GM19035 (cell line): ENCODE data around the gene LUC7L2.
"Not testable (repeated sequence)": the region's sequence is repeated elsewhere in the genome, so short reads cannot be mapped to it uniquely, and the experiment has no call there.

ENCODE experiments used
- ATAC-seq: cut with Tn5 transposase; IDR thresholded peaks from one replicate; pipeline ENCODE4 v1.9.1; 2021; ENCODE audit not compliant: unreplicated experiment

Gene LUC7L2

DNA sequence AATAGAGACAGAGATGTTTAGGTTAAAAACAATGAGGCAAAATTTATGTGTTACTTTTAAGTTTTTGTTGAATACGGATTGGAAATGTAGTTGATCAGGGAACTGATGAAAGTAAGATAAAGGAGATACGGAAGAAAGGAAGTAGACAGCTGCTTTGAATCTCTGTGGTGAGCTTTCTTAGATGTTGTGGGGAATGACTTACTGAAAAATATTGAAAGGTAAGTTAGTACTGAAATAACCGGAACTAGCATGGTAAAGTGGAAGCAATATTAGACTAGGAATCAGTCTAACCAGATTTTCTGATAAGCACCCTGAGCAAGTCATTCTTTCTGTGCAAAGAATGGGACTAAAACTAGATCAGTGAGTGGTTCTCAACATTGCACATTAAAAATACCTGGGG is 34.8 kb downstream of the LUC7L2 start:
- no peak for ATAC-seq

DNA sequence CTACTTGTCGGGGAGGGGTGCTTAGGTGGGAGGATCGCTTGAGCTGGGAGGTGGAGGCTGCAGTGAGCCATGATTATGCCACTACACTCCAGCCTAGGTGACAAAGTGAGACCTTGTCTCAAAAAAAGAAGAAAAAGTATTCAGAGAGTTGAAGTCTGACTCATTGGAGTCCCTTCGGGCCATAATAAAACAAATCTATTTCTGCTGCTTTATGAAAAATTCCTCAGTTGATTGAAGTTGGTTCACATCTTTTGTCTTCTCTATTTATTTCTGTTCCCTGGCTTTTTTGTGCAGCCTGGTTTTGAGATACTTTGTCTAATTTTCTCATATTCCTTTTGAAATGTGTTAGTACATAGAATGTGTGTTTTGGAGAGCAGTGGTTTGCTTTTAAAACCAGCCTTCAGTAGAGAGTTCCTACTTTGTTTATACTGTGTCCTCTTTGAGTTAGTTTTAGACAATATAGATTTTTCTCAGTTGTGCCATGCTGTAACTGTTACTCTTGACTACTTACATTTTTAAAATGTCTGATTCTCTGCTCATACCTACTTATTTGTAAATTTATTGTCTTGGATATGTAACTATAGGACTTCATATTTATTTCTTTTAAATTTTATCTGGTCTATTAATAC is 36.7 kb downstream of the LUC7L2 start:
- ATAC-seq: no peak

DNA sequence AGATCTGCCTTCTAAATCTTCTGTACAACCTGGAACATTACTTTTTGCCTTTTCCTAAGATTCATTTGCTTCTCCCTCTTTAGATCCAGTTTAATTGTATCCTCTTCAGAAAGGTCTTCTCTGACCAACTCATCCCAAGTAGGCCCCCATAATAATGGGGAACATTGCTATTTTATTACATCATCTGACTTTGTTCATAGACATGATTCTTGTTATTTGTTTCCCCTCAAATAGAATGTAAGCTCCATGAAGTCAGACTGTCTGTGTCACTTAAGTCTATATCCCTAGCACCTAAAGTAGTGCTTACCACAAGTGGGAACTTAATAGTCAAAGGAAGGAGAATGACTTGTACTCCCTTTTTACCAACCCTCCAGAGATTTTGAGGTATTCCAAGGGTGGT is 37.5 kb downstream of the LUC7L2 start:
- no peak for ATAC-seq

DNA sequence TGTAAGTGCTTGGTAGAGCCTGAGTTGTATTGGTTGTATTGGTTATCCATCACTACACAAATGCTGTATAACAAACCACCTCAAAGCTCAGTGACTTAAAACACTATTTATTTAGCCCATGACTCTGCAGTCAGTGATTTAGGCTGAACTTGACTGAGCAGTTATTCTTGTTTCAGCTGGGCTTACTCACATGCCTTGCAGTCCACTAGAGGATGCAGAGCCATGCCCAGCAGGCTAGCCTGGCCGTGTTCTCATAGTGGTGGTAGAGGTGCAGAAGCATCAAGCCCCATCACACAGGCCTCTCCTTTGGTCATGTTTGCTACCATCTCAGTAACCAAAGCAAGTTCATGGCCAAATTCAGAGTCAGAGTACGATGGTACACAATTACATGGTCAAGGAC is 43.9 kb downstream of the LUC7L2 start:
- no peak for ATAC-seq

DNA sequence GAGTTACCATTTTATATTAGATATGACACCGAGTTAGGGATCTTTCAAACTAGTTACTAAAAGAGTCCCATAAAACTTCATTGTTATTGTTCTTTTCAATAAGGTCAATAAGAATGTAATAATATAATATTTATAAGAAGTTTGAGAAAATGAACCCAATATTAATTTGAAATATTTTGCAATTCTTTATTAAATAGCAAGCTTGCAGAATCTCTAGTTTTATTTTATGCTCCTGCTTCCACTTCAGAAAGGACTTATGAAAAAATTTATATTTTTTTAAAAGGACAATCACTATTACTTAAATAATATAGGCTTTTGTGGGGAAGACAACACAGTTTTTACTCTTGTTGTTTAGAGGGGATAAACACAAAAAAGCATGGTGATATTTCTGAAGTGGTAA is 47.9 kb downstream of the LUC7L2 start:
- ATAC-seq: no peak

DNA sequence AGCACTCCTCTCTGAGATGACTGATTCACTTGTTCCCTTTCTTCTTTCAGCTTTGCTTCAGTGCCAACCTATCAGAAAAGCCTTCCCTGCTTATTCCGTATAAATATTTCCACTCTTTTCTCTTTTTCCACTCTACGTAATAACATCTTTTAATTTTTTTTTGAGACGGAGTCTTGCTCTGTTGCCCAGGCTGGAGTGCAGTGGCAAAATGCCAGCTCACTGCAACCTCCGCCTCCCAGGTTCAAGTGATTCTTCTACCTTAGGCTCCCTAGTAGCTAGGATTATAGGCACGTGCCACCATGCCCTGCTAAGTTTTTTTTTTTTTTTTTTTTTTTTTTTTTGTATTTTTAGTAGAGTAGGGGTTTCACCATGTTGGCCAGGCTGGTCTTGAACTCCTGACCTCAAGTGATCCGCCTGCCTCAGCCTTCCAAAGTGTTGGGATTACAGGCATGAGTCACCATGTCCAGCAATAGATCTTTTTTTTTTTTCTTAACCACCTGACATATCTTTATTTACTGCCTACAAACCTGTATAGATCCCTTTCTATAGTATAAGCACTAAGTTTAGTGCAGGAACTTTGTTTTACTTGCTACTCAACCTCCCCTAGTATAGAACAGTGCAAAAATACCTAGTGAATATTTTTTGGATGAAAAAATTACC is 55.2 kb downstream of the LUC7L2 start:
- not testable (repeated sequence) for ATAC-seq

DNA sequence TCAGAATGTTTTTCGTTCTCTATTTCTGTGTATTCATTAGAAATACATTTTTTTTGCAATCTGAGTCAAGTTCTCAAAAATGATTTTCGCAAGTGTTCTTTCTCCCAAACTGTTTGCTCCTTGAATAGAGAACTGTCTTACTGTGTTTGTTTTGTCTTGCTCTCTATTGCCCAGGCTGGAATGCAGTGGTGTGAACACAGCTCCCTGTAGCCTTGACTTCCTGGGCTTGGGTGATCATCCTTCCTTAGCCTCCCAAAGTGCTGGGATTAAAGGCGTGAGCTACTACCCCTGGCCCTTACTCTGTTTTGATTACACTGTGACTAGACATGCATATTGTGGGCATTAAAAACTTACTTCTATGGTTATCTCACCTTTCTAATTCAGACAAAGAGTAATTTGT is 56.7 kb downstream of the LUC7L2 start:
- ATAC-seq: no peak

DNA sequence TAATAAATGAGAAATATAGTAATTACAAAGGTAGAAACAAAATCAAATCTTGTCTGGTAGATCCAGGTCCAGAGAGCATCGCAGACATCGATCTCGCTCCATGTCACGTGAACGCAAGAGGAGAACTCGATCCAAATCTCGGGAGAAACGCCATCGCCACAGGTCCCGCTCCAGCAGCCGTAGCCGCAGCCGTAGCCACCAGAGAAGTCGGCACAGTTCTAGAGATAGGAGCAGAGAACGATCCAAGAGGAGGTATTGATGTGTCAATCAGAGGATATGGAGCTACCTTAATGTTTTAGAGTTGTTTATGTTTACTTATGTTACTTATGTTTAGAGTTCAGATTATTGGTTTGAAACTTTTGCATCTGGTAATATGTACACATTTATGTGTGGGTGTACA is 57.8 kb downstream of the LUC7L2 start:
- no peak for ATAC-seq

DNA sequence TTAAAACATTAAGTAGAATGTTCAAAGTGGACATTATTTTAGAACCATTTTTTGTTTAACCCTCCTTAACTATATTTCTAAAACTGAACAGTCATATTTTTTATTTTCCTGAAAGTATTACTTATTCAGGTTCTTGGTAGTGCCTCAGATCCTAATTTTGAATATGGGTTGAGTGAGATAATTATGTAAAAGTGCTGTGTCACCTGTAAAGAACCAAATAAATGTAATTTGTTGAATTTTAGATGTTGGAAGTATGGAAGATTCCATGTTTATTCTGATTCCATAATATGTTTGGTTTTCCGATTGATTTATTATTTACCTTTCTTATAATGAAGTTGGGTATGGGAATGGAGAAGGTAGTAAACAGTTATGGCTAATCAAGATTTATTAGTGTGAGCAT is 61.4 kb downstream of the LUC7L2 start:
- no peak for ATAC-seq

DNA sequence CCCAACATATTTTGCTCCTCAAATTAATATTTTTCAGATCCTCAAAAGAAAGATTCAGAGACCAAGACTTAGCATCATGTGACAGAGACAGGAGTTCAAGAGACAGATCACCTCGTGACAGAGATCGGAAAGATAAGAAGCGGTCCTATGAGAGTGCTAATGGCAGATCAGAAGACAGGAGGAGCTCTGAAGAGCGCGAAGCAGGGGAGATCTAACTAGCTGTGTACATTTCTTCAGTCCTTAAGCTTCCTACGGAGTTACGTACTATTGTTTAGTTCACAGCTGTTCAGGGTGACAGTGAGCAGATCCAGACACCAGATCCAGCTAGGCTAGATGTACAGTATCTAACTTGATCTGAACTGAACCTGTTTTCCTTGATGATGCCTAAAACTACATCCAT is 62.4 kb downstream of the LUC7L2 start:
- no peak for ATAC-seq

DNA sequence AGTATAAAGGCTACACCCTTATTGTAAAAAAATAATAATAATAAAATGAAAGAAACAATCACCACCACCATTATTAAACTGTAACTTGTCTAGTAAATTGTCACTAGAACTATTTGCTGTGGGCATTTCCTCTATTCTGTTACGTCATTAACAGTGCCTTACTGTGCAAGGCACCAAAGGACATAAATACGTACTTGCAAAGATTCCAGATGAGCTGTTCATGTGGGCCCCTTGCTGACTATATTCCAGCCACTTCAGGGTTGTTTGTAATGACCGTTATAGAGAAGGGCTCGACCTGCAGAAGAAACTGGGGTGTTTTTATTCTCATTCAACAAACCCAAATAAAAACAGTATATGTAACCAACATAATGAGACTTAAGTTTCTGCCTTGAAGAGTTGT is 63.4 kb downstream of the LUC7L2 start:
- no peak for ATAC-seq

DNA sequence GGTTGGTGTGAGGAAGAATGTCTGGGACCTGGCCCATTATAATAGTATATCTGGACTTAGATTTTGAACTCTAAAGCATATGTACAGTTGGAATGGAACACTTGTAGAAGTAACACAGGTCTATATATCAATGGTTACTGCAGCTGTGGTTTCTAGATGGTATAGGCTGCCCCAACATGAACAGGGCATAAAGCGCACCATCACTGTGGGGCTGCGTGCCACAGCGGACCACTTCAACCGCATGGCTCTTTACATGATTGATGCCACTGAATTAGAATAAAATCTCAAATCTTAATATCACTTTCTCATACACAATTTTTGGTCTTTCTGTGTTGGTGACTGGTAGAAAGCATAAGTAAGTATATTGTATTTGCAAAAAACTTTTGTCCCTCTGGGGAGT is 64.3 kb downstream of the LUC7L2 start:
- no peak for ATAC-seq

DNA sequence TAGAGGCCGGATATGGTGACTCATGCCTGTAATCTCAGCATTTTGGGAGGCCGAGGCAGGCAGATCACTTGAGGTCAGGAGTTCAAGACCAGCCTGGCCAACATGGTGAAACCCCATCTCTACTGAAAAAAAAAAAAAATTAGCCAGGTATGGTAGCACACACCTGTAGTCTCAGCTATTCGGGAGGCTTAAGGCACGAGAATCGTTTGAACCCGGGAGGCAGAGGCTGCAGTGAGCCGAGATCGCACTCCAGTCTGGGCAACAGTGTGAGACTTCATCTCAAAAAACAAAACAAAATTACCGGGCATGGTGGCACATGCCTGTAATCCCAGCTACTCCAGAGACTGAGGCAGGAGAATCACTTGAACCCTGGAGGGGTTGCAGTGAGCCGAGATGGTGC is 66.0 kb downstream of the LUC7L2 start:
- ATAC-seq: not testable (repeated sequence)

DNA sequence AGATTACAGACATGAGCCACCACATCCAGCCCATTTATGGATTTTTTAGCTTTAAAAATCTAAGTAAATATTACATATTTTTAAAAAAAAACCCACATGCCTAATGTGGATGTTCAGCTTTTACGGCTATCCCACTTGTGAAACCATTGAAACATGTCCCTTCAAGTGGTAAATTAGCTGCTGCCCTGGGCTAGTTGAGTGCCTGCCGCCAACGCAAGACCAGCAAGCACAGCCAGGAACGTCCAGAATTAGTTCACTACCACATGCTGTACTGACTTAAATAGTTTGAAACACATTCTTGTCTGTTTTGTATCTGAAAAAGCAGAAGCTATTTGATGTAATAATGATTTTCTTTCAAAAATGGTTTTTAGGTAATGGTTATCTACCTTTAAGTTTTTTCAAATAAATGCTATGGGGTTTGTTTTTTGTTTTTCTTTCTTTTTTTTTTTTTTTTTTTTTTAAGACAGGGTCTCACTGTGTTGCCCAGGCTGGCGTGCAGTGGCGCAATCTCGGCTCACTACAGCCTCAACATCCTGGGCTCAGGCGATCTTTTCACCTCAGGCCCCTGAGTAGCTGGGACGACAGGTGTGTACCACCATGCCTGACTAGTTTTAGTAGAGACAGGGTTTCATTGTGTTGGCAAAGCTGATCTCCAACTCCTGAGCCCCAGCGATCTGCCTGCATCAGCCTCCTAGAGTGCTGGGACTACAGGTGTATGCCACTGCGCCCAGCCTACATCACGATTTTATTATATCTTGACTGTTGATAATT is 66.7 kb downstream of the LUC7L2 start:
- ATAC-seq: no peak

DNA sequence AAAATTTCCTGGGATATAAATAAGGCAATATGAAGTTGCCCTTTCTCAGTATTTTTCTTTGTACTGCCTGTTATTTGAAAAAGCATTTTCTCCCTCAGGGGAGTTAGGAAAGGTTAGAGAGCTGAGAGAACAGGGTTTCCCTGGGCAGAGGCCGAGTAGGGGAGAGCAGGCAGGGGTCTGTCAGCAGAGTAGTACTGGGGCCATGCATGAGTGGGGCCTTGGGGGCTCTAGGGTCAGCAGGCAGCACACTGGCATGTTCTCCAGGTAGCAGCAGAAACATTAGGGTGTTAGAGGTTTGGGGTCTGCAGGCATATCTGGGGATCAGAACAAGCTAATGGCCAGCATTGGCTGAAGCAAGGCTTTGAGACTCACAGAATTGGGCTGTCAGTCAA is 67.3 kb downstream of the LUC7L2 start:
- no peak for ATAC-seq

DNA sequence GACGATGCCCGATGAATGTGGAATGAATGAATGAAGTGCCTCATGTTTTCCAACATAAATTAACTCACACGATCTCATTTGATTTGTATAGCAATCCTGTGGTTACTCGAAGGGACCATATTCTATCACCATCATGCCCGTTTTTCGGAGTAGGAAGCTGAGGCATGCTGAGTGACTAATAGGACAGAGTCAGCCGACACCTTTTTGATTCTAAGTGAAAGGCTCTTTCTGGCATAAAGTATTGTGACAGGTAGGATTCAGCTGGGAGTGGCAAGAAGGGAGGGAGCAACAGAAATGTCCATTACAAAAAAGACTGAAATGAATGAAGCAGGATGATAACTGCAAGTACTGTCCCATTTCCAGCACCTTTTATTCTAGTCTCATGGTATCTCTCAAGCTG is 68.1 kb downstream of the LUC7L2 start:
- ATAC-seq: no peak

DNA sequence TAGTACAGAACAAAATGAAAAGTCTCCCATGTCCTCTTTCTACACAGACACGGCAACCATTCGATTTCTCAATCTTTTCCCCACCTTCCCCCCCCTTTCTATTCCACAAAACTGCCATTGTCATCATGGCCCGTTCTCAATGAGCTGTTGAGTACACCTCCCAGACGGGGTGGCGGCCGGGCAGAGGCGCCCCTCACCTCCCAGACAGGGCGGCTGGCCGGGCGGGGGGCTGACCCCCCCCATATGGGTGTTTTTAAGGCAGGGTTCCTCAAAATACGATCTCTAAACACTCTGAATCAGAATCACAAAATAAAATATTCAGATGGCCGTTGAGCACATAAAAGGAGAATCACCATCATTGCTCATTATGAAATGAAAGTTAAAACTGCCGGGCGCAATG is 70.0 kb downstream of the LUC7L2 start:
- ATAC-seq: not testable (repeated sequence)

DNA sequence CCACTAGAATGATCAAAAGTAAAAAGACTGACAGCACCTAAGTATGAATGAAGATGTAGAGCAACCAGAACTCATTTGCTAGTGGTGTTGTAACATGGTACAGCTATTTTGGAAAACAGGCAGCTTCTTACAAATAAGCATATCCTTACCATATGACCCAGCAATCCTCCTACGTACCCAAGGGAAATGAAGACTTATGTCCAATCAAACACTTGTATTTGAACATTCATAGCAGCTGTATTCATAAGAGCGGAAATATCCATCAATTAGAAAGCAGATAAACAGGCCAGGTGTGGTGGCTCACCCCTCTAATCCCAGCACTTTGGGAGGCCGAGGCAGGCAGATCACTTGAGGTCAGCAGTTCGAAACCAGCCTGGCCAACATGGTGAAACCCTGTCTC is 70.7 kb downstream of the LUC7L2 start:
- ATAC-seq: no peak

DNA sequence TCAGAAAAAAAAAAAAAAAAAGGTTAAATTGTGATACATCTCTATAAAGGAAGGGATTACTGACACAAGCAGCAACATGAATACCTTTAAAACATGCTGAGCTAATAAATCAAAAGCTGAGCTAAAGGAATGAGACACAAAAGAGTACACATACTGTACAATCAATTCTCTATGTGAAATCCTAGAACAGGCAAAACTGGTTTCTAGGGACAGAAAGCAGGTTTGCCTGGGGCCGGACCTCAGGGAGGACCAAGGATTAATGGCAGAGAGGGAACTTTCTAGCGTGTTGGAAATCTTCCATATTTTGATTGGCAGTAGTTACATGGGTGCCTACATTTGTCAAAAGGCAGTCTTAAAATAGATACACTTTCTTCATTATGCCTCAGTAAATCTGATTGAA is 71.3 kb downstream of the LUC7L2 start:
- ATAC-seq: no peak

DNA sequence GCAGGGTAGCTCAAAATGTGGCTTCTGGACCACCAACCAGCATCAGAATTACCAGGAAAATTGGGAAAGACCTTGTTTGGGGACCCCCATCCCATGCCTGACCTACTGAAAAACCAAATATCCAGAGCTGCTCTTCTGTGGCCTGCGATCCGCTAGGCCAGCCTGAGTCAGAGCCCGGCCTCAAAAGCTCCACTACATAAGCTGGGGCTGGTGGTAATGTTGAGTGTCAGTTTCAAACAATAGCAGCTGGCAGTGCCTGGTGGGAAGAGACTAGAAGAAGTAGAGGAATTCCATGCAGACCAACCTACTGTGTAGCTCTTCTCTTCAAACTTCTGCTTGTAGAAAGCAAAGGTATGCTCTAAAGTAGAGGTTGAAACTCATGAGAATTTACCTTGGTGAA is 71.8 kb downstream of the LUC7L2 start:
- ATAC-seq: no peak

DNA sequence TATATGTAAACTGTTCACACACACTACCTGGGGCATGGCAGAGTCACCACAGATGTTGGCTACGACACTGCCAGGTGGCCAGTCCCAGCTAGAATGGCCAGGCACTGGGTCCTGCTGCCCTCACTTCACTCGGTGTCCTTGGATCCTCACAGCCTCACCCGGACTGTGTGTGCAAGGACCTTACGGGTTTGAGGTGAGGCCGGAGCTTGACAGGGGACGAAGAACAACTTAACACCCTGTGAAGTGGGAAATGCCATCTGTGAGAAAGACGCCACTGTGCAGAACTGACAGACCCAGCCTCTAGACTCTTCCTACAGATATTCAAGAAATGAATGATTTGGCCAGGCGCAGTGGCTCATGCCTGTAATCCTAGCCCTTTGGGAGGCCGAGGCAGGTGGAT is 77.1 kb downstream of the LUC7L2 start:
- ATAC-seq: no peak

DNA sequence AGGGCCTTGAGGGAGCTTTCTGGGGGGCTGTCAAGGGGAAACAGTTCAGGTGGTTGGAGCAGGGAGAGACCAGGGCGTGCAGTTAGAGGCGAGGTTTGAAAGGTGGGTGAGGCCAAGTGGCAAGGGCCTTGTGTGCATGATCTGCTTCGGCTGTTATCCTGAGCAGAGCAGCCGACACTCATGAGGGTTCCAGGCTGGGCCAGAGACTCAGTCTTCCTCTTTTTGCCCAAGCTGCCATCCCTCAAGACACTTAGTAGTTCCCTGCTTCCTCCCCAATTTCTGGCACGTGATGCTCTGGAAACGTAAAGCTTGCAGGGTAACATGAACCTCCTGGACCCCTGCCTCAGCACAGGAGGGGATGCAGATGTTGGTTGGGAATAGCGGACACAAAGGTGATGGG is 79.7 kb downstream of the LUC7L2 start:
- ATAC-seq: no peak
